GM18858 (cell line): ENCODE measurements around the gene PAN2.

ENCODE experiments used
- ATAC-seq: cut with Tn5 transposase; IDR thresholded peaks from one replicate; pipeline ENCODE4 v1.9.1; 2021; ENCODE audit not compliant: unreplicated experiment

The PAN2 gene, protein sequence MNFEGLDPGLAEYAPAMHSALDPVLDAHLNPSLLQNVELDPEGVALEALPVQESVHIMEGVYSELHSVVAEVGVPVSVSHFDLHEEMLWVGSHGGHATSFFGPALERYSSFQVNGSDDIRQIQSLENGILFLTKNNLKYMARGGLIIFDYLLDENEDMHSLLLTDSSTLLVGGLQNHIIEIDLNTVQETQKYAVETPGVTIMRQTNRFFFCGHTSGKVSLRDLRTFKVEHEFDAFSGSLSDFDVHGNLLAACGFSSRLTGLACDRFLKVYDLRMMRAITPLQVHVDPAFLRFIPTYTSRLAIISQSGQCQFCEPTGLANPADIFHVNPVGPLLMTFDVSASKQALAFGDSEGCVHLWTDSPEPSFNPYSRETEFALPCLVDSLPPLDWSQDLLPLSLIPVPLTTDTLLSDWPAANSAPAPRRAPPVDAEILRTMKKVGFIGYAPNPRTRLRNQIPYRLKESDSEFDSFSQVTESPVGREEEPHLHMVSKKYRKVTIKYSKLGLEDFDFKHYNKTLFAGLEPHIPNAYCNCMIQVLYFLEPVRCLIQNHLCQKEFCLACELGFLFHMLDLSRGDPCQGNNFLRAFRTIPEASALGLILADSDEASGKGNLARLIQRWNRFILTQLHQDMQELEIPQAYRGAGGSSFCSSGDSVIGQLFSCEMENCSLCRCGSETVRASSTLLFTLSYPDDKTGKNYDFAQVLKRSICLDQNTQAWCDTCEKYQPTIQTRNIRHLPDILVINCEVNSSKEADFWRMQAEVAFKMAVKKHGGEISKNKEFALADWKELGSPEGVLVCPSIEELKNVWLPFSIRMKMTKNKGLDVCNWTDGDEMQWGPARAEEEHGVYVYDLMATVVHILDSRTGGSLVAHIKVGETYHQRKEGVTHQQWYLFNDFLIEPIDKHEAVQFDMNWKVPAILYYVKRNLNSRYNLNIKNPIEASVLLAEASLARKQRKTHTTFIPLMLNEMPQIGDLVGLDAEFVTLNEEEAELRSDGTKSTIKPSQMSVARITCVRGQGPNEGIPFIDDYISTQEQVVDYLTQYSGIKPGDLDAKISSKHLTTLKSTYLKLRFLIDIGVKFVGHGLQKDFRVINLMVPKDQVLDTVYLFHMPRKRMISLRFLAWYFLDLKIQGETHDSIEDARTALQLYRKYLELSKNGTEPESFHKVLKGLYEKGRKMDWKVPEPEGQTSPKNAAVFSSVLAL

DNA sequence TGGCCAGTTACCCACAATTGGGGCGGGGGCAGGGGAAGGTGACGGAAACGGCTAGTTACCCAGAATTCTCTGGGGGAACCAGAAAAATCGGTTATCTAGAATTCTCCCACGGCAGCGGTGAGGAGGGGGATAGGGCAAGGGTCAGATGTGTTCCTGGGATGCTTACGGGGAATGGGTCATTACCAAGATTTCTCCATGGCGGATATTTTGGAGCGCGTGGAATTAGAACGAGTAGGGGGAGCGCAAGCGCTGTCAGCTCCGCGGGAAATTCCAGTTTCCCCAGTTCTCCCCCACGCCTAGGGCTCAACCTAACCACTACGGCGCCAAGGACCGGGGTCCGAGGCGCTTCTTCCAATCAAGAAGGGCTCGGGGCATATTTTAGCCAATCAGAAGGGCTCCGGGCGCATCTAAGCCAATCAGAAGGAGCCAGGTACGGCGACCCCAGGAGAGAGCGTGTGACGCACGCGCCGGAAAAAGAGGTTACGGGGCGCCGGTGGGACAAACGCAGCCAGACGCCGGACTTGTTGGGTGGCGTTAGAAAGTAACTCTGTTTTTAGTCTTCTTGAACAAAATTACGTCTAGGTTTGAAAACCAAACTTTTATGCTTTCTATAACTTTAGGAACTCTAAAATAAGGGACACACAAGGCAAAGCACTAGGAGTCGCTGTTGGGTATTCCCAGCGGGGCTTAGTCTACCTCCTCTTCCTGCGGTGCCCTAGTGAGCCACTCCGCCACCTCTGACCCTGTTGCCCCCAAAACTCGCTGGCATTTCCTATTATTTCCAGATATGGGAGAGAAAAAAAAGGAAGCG, at the start of gene PAN2:
Gene PAN2 (minus strand): TSS at position 322 of the 811 bp plus-strand sequence. CDS start 906 bp downstream, outside the sequence.
- ATAC-seq = peak; percentile 84

DNA sequence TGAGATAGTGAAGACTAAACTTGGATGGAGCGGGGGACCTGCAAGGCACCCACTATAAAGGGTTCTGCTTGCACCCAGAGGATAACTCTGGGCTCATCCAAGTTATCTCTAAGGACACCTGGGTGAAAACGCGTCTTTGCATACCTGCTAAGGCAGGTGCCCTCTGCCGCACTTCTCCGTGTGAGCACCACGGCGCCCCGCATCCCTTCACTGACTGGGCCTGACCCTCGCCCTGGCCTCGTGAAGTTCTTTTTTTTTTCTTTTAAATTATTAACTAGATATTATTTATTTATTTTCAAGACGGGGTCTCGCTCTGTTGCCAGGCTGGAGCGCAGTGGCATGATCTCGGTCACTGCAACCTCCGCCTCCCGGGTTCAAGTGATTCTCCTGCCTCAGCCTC, 48.8 kb upstream of the PAN2 start:
- ATAC-seq = no peak

DNA sequence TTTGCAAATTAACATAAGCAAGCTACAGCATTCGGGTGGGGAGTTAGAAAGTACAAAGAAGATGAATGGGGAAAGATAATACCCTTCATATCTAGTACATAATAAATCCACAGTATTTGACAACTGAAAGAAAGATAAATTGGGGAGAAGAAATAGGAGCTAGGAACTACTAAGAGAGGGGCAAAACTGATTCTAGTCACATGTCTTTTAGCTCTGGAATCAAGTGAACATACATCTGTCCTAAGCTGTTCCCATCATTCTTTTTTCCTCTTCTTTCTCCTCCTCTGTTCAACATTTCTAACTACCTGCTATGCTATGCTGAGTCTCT, 44.2 kb upstream of the PAN2 start:
- ATAC-seq = no peak

DNA sequence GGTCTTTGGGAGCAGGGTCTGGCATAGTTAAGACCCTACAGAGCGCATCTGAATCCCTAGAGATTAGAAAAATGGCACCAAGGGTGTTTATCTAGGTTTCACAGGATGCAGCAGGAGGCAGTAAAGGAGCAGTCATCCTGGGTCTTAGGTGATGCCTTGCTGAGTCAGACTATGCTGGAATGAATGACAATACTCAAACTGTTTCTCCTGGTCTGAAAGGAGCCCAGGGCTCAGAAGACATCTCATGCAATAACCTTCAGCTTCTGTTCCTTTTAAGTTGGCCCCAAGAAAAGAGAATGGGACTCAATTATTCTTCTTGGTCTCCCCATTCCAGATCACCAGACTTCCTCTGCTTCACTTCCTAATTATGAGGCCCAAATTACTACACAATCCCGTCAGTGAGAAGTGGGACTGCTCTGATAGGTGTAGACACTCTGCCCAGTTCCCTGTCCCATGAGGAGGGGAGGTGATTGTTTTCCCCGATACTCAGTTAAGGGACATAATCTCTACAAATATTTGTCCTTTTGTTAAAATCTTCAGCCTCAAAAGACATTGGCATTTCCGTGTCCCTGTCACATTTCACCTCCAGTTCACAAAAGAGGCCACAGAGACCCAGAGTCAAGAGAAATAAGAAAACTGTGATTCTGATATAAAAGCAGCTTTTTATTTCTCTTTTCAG, 43.6 kb upstream of the PAN2 start:
- ATAC-seq = no peak

DNA sequence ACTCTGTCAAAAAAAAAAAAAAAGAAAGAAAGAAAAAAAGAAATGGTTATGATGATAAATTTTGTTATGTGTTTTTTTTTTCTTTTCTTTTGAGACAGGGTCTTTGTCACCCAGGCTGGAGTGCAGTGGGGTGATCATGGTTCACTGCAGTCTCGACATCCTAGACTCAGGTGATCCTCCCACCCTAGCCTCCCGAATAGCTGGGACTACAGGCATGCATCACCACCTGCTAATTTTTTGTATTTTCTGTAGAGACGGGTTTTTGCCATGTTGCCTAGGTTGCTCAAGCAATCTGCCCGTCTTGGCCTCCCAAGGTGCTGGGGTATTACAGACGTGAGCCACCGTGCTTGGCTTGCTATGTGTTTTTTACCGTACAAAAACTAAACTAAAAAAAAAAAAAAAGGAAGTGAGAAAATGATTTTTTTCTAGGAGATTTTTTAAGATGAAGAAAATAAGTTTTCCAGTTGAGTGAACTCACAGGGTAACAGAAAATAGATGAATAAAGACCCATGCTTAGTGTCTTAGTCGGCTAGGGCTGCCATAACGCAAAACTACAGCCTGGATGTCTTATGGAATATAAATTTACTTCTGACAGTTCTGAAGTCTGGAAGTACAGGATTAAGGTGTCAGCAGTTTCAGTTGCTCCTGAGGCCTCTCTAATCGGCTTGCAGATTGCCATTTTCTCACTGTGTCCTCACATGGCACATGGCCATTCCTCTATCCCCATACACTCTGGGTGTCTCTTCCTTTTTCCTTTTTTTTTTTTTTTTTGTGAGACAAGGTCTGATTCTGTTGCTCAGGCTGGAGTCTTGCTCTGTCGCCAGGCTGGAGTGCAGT, 42.0 kb upstream of the PAN2 start:
- ATAC-seq = no peak

DNA sequence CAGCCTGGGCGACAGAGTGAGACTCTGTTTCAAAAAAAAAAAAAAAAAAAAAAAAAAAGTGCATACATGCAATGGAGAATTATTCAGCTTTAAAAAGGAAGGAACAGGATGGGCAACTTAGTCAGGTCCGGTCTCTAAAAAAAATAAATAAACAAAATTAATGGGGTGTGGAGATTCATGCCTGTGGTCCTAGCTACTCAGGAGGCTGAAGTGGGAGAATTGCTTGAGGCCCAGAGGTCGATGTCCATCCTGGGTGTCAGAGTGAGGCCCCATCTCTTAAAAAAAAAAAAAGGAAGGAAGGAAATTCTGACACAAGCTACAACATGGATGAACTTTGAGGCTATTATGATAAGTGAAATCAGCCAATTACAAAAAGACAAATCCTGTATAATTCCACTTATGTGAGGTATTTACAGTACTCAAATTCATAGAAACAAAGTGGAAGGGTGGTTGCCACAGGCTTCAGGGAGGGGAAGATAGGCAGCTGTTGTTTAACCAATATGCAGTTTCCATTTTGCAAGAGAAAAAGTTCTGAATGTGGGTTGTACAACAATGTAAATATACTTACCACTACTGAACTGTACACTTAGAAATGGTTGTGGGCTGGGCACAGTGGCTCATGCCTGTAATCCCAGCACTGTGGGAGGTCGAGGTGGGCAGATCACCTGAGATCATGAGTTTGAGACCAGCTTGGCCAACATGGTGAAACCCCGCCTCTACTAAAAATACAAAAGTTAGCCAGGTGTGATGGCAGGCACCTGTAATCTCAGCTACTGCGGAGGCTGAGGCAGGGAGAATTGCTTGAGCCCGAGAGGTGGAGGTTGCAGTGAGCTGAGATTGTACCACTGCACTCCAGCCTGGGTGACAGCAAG, 41.2 kb upstream of the PAN2 start:
- ATAC-seq = no peak

DNA sequence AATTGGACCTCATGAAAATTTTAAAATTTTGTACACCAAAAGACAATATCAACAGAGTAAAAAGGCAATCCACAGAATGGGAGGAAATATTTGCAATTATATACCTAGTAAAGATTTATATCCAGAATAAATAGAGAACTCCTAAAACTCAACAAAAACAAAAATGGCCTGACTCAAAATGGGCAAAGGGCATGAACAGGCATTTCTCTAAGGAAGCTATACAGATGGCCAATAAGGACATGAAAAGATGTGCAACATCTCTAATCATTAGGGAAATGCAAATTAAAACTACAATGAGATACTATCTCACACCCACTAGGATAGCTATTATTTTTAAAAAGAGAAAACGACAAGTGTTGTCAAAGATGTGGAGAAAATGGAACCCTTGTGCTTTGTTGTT, 39.7 kb upstream of the PAN2 start:
- ATAC-seq = no peak

DNA sequence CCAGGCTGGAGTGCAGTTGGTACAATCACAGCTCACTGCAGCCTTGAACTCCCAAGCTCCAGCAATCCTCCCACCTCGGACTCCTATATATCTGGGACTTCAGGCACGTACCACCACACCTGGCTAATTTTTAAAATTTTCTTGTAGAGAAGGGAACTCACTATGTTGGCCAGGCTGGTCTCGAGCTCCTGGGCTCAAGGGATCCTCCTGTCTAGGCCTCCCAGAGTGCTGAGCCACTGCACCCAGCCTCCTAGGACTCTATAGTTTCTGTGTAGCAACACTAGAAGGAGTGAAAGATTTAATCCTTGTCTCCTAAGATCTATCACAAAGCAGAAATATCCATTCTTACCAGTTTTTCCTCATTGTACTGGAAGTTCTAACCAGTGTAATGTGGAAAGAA, 33.1 kb upstream of the PAN2 start:
- ATAC-seq = no peak

DNA sequence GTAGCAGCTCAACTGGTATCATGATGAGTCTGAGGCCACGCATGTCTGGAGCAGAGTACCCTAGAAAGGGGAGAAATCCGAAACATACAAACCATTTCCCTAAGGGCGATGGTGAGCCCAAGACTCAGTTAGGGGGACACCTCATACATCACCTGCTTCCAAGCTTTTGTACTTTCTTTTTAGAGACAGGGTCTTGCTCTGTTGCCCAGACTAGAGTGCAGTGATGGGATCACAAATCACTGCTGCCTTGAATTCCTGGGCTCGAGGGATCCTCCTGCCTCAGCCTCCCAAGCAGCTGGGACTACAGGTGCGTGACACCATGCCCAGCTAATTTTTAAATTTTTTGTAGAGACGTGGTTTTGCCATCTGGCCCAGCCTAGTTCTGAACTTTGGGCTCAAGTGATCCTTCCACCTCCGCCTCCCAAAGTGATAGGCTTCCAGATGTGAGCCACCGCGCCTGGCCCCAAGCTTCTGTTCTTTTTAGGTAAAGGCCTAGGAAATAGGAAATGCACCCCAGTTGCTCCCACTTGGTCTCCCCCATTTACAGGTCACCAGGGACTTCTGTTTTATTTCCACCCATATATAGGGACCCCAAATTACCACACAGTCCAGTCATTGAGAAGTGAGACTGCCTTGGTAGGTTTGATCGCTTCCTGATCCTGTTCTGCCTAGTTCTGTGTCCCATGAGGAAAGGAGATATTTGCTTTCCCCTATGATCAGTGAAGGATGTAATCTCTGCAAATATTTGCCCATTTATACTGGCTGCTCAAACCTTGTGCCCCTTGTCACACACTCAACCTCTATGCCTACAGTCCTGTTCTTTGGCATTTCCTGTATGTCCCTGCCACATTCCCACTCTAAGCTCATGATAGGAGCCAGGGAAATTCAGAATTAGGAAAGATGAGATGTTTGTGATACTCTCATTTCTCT, 28.6 kb upstream of the PAN2 start, which contains the start of gene APOF:
Gene APOF (minus strand): TSS at position 728 of the 930 bp plus-strand sequence. CDS start 112 bp downstream, at position 616.
- ATAC-seq = no peak

DNA sequence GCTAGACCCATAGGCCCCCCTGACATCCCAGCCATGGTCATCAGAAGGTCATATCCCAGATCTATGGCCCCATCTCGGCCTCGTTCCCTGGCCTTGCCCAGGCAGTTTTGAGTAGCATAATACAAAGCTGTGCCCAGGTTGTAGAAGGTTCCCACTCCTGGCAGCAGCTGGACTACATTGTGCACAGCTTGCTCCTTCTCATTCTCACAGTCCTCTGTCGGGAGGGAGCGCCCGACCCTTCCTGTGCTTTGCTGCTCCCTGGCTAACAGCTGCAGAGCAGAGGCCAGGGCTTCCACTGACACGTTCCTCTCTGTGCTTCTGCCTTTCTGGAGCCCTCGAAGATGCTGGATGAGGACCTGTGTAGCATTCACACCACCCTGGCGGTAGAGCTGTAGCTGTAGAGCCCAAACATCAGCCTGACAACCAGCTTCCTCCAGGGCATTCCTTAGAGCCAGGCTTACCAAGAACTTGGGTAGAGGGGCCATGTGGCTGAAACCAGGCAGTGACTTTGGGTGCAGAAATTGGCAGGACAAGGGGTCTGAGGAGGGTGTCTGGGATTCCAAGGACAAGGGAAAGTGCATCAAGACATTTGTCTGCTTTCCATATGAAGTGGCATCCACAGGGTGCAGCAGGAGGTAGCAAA, 27.8 kb upstream of the PAN2 start:
- no peak for ATAC-seq

DNA sequence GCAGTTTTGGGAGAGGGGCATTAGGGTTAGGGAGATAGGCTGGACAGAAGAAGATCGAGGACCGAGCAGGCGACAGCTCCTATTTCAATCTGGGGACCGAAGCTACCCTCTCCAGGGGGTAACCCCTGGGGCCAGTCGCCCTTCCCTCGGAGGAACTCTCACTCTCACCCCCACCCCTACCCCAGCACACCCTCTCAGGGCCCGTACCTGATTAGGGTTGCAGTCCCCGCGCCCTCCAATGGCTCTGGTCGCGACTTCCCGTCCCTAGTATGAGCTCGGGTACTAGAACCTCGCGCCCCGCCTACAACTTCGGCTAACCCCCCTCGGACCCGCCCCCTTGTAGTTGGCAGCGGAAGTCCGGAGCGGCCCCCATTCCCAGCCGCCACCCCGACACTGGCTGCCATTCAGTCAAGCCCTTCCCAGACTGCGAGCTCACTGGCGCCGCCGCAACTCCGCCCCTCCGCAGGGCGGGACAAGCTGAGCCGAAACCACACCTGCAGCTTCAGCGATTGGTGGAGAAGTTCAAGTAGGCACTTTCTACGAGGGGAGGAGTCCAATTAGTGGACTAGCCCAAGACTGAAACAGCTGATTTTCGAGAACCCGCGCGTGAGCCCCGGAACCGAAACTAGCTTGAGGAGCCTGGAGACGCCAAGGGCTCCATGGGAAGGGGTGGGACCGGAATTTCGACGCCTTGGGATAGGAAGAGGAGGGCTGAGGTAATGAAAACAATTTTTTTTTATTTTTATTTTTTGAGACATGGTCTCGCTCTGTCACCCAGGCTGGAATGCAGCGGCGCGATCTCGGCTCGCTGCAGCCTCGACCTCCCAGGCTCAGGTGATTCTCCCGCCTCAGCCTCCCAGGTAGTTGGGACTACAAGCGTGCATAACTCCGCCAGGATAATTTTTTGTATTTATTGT, 26.3 kb upstream of the PAN2 start, which contains the start of gene STAT2:
Gene STAT2 (minus strand): TSS at position 257 of the 917 bp plus-strand sequence. CDS start 3,536 bp downstream, outside the sequence.
- ATAC-seq = peak; percentile 87

DNA sequence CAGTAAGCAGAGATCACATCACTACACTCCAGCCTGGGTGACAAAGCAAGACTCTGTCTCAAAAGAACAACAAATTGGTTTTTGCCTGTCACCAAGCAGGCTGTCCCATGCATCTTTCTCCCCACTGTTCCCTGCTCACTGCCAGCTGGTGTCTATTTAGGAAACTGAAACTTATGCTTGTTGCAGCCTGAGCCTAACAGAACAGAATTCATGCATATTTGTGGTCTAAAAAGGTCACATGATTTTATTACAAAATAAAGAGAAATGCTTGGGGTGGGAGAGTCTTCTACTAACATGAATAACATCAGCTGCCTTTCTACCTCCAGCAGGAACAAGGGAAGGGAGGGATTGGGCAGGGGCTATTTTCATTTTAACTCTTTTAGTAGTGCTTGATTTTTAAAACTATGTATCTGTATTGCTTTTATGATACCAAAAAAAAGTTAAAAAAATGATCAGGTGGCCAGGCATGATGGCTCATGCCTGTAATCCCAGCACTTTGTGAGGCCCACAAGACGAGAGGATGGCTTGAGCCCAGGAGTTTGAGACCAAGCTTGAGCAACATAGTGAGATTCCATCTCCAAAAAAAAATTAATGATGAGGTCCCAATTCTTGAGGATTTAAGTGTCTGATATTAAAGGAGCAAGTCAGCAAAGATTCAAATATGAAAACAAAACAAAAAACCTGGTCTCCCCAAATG, 25.2 kb upstream of the PAN2 start:
- ATAC-seq = no peak

DNA sequence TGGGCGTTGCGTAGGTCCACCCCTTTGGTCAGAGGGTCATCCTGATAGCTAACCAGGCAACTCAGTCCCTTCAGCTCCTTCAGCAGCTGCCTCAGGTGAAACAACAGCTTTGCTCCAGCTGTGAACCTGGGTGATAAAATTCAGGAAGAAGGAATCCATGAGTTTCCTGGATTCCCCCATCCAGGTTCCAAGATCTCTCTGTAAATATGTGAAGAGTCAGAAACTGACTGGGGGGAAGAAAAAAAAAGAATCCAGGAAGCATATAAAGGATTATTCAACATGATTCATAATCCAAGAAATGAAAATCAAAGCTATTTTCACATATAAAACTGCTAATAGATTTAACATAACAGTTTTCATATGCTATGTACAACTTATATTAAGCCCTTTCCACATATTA, 17.5 kb upstream of the PAN2 start:
- ATAC-seq = no peak

DNA sequence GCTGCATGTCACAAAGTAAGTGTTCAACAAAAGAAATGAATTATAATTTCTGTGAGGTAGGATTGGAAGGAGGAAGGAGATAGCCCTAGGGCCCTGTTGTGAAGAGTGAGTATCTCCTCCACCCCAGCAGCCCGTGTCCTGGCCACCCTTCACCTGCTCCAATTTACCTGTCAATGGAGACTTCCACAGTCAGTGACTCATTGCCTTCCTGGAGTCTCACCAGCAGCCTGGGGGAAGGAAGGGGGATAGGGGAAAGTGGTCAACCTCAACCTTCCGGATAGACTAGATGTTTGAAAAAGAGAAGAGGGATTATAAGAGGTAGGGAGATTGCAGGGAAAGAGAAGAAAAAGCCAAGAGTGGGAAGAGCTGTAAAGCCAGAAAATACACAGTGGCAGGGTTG, 16.9 kb upstream of the PAN2 start:
- ATAC-seq = no peak

DNA sequence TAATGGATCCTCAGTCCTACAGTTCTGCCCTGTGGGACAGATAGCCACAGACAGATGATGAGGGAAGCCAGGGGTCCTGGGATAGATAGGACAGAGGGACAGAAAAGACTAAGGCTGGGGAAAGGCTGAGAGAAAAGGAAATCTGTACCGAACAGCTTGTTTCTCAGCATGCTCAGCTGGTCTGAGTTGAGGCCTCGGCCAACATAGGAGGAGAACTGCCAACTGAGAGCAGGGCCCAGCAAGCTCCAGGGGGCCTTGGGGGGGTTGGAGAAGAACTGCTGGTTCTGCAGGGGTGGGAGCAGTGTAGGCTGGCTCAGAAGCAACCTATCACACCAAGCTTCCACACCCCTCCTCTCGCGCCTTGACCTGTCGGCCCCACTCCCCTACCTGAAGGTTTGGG, 15.0 kb upstream of the PAN2 start:
- no peak for ATAC-seq
